ENCODE results near the gene VIT. TPM values are rescaled to one million over a fixed set of nuclear protein-coding genes. Genes with fewer than 3 reads are reported as not detected.

The VIT gene
- total RNA-seq, 4 donors from 2014 or later: 1.2 to 5.0 (median 3.8) TPM

DNA sequence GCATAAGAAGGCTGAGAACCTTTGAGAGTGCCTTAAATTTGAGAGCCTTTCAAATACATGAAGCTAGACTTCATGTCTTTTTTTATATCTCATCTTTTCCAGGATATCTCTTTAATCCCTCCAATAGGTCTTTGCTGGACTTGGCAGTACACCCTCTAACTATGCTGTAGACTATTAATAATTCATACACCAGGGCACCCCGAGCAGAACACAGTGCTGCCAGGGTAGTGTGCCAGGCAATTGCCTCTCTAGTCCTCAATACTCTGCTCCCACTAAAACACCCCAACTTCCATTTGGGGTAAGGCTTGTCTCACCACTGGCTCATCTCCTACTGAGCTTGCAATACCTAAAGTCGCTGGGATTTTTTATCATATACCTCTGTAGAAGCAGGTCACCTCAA is 80.8 kb downstream of the VIT start:
- Histone ChIP-seq H3K36me3 (no peaks in the 10 kb centered on the region), H3K9me3 (no peaks in the 10 kb centered on the region), H3K27ac (no peak overlapping the region), H3K4me1 (no peaks in the 10 kb centered on the region), H3K27me3 (no peaks in the 10 kb centered on the region), H3K4me3 (no peak overlapping the region)
- TF ChIP-seq POLR2A (IDR thresholded peaks at IDR 0.05): no peak
- TF ChIP-seq, protein P1, sequence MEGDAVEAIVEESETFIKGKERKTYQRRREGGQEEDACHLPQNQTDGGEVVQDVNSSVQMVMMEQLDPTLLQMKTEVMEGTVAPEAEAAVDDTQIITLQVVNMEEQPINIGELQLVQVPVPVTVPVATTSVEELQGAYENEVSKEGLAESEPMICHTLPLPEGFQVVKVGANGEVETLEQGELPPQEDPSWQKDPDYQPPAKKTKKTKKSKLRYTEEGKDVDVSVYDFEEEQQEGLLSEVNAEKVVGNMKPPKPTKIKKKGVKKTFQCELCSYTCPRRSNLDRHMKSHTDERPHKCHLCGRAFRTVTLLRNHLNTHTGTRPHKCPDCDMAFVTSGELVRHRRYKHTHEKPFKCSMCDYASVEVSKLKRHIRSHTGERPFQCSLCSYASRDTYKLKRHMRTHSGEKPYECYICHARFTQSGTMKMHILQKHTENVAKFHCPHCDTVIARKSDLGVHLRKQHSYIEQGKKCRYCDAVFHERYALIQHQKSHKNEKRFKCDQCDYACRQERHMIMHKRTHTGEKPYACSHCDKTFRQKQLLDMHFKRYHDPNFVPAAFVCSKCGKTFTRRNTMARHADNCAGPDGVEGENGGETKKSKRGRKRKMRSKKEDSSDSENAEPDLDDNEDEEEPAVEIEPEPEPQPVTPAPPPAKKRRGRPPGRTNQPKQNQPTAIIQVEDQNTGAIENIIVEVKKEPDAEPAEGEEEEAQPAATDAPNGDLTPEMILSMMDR (IDR thresholded peaks at IDR 0.05): no peak
- DNase-seq: no peak

- Histone ChIP-seq H3K27ac (no peak overlapping the region), H3K4me3 (no peak overlapping the region), H3K4me1 (no peaks in the 10 kb centered on the region), H3K36me3 (no peaks in the 10 kb centered on the region), H3K27me3 (no peaks in the 10 kb centered on the region), H3K9me3 (no peaks in the 10 kb centered on the region)
- no peak for TF ChIP-seq POLR2A (IDR thresholded peaks at IDR 0.05)
- TF ChIP-seq, protein P1 (IDR thresholded peaks at IDR 0.05): no peak
- no peak for DNase-seq
These were observed 81.3 kb downstream of the VIT start for GRCh38 chr2:36777788-36778187.

- Histone ChIP-seq H3K4me1 (no peaks in the 10 kb centered on the region), H3K9me3 (no peaks in the 10 kb centered on the region), H3K4me3 (no peak overlapping the region), H3K36me3 (no peaks in the 10 kb centered on the region), H3K27ac (no peak overlapping the region), H3K27me3 (no peaks in the 10 kb centered on the region)
- no peak for DNase-seq
- TF ChIP-seq POLR2A (IDR thresholded peaks at IDR 0.05): no peak
- TF ChIP-seq, protein P1 (IDR thresholded peaks at IDR 0.05): no peak
These were observed 83.0 kb downstream of the VIT start for GRCh38 chr2:36779462-36779861.

- DNase-seq: no peak
- no peaks in the 10 kb centered on the region for H3K27me3 ChIP-seq
- H3K9me3 ChIP-seq: no peaks in the 10 kb centered on the region
- no peak for TF ChIP-seq POLR2A (IDR thresholded peaks at IDR 0.05)
- TF ChIP-seq, protein P1 (IDR thresholded peaks at IDR 0.05): peak; percentile 70 to 91 (median 83)
- H3K36me3 ChIP-seq: no peaks in the 10 kb centered on the region
- no peak overlapping the region for H3K4me3 ChIP-seq
- no peak overlapping the region for H3K27ac ChIP-seq
- no peaks in the 10 kb centered on the region for H3K4me1 ChIP-seq
These were observed 83.8 kb downstream of the VIT start for GRCh38 chr2:36780231-36780839.

GRCh38 chr2:36781907-36782720 is 85.6 kb downstream of the VIT start:
- Histone ChIP-seq H3K36me3 (no peaks in the 10 kb centered on the region), H3K27ac (no peak overlapping the region), H3K4me1 (no peaks in the 10 kb centered on the region), H3K4me3 (no peak overlapping the region), H3K9me3 (no peaks in the 10 kb centered on the region), H3K27me3 (no peaks in the 10 kb centered on the region)
- no peak for DNase-seq
- TF ChIP-seq POLR2A (IDR thresholded peaks at IDR 0.05): no peak
- TF ChIP-seq, protein P1 (IDR thresholded peaks at IDR 0.05): no peak

Measured in Peyer's patch (tissue), 4 donors.